GM12874 (cell line): ENCODE results near the gene PEMT.

ENCODE experiments used
- TF ChIP-seq, protein P1 (sequence below): IDR thresholded peaks from 2 replicates; pipeline ENCODE4 v1.5.1; 2011; ENCODE audit warnings: low read depth, mild to moderate bottlenecking, control low read depth, low read length, moderate library complexity; ENCODE audit not compliant: insufficient read depth

PEMT gene

DNA sequence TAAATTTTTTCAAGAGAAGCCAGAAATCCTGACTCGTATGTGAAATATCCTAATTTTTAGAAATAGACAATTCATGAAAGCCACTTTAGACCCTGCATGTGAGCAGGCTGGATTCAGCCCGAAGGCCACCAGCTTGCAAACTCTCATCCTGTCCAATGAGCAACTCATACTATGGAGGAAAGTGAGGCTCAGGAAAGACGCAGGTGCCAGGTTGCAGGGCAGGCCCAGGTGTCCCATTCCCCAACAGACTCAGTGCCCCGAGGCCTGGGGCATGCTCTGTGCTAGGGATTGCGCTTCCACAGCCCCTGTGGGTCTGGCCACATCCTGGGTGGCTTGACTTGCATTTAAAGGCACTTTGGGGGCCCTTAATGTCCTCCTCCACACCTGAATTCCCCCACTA is 78.6 kb downstream of the PEMT start:
- TF ChIP-seq, protein P1, sequence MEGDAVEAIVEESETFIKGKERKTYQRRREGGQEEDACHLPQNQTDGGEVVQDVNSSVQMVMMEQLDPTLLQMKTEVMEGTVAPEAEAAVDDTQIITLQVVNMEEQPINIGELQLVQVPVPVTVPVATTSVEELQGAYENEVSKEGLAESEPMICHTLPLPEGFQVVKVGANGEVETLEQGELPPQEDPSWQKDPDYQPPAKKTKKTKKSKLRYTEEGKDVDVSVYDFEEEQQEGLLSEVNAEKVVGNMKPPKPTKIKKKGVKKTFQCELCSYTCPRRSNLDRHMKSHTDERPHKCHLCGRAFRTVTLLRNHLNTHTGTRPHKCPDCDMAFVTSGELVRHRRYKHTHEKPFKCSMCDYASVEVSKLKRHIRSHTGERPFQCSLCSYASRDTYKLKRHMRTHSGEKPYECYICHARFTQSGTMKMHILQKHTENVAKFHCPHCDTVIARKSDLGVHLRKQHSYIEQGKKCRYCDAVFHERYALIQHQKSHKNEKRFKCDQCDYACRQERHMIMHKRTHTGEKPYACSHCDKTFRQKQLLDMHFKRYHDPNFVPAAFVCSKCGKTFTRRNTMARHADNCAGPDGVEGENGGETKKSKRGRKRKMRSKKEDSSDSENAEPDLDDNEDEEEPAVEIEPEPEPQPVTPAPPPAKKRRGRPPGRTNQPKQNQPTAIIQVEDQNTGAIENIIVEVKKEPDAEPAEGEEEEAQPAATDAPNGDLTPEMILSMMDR: no peak

DNA sequence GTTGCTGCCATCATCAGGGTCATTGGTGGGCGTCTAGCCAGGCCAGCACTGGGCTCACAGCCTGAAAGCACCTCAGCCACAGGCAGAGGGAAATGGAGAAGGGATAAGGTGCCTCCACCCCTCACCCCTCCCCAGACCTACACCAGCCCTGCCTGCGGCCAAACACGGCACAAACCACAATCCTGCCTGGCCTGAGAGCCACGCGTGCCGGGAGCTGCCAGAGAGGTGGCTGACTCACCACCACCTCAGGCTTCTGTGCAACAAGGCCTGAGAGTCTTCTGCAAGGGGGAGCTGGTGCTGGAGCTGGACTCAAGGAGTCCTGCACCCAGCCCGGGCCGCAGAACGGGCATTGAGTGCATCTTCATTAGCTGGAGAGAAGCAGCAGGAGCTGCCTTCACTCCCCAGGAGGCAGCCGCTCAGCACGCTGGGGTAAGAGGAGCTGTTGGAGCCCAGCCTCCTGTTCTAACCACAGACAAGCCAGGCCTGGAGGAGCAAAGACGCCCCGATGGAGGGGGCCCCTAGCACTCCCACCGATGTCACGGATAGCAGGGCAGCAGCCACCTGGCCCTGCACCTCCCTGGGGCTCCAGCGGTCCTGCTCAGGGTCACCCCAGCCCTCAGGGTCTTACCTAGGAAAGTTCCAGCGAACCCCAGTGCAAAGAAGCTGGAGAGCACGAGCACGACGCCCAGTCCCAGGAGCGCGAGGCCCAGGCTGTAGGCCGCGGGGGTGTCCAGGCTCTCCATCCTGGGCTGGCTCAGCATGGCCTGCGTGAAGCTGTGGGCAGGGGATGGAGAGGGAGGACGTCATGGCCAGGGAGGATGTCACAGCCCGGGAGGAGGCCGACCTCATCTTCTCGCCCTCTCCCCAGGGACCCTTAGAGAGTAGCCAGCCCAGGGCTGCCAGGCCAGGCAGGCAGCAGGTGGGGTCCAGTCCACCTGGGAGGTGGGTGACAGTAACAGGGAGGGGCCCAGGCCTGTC is 79.3 kb downstream of the PEMT start:
- TF ChIP-seq, protein P1: no peak

DNA sequence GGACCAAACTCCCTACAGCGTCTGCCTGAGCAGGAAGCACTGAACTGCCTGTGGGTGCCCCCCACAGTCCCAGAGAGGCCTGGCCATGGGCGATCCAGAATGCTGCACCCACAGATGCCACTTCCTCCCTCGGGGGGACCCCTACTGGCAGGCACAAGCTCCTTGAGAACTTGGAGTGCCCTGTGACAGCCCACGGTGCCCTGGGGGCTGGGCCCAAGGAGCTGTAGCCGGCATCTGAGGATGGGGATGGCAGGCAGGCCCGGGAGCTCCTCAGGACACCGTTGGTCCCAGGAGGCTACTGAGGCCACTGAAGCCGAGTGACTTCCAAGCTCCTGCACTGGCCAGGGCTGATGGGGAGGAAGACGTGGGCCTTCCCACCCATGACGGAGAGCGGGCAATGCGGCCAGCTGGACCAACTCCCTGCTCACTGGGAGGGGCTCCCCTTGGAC is 80.2 kb downstream of the PEMT start:
- TF ChIP-seq, protein P1: no peak

DNA sequence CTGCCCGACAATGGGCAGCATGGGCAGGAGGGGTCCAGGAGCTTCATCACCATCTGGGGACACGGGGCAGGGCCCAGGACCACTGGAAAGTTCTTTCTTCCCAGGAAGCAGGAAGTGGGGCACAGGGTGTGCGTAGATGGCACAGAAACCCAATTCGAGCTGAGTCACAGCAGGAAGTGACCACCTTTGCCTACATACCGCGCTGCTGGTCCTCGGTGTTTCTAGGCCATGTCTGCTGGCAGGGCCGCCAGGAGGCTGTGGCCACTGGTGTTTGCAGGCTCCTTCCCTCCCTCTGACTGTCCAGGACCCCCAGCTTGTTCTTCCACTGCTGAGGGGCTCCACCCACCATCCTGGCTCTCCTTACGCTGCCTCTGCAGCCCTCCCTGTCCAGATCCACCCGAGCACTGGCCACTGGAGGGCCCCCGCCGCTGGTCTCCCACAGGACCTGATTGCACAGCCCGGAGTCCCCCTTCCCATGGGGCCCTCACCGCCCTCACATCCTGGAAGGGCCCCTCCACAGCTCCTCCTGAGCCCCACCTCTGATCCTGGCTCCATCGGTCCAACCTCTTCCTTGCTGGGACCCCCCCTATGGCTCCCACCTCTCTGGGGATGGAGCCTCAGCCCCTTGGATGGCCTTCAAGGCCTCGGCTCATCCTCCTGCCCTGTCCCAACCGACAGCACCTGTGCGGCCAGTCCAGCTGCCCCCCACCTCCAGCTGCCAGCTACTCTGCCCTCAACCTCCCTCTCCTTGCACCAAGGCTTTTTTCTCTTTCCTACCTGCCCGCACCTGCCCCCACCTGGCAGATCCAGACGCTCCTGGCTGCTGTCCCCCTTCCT is 80.8 kb downstream of the PEMT start:
- TF ChIP-seq, protein P1: no peak

DNA sequence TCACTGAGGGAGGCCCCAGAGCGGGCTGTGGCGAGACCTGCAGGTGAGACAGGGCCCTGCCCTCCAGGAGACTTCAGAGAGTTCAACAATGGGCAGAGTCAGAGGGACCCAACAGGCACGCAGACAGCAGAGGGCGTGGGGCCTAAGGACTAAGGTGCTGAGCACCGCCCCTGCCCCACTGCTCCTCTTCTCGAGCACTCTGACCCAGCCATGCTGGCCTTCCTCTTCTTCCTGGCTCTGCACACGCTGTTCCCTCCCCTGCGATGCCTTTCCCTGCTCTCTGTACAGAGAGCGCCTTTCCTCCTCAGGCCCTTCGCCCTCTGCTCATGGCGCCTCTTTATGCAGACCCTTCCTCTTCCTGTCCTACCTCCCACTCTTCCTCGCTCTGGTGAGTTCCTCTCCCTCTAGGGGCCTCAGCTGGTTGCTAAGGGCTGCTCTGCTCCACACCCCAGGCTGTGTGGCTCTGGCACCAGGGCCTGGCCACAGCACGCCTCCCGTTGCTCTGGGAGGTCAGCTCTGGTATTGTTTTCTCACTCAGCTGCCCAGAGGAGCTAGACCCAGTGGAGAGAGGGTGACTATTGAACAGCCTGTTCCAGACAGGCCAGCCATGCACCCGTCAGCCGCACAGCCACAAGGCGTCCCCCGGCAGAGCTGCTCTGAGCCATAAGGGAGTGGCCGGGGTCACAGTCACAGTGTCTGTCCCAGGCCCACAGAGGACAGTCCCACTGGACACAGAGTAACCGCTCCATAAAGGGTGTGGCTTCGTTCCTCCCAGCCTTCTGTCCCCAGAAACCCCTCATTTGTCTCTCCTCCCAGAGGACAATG is 81.7 kb downstream of the PEMT start:
- TF ChIP-seq, protein P1: no peak

DNA sequence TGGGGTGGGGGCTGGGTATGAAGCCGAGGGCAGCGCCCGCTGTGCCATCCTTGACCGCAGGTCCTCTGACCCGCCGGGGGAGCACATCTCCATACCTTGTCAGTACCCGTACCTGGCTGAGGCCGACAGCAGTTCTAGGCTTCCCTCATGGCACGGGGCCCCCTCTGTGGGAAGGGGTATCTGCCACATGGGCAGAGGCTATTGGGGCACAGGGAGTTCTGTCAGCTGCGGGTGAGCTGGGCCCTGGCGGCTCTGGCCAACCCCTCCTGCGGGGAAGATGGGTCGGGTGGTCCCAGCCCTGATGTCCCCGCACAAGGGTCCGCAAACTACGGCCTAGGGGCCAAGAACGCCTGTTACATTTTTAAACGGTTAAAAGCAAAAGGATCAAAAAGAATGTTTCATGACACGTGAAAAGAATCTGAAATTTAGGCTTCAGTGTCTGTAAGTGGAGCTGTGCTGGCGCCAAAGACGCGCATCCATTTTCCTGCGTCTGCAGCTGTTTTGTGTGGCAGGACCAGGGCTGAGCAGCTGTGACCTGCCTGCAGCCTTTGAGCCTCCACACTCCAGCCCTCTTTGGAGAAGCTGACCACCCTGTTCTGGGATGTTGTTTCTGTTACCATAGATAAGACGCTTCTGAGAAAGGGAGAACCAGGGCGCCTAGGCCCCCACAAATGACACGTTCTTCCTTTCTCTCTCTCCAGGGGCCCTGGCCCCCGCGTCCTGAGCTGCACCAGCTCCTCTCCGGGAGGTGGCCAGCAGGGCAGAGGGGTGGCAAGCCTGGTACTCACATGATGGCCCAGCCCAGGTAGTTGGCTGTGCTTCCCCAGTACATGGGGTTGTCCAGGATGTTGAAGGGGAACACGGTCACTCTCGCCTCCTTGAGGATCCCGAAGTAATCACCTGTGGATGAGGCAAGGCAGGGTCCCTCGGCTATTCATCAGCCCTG is 82.6 kb downstream of the PEMT start:
- TF ChIP-seq, protein P1: no peak
